BE2C (cell line): Measurements from ENCODE around the gene HMG20B.
A peak's percentile ranks its signal among the peaks of the same experiment; 100 is the strongest.
"Not testable (repeated sequence)": the region's sequence is repeated elsewhere in the genome, so short reads cannot be mapped to it uniquely, and the experiment has no call there.

Experiments
- DNase-seq: peaks from one replicate; pipeline ENCODE4 v3.0.0-alpha.2; 2020
- H3K27me3 ChIP-seq: fragments of 250-450 bp; sonication (Bioruptor Pico); 2 replicates; pipeline ENCODE4 v1.5.1; 2020; ENCODE audit warnings: mild to moderate bottlenecking
- H3K36me3 ChIP-seq: fragments of 250-450 bp; sonication (Bioruptor Pico); 2 replicates; pipeline ENCODE4 v1.5.1; 2020; ENCODE audit warnings: mild to moderate bottlenecking
- H3K4me1 ChIP-seq: fragments of 250-450 bp; sonication (Bioruptor Pico); 2 replicates; pipeline ENCODE4 v1.5.1; 2020
- H3K4me3 ChIP-seq: 2 replicates; pipeline ENCODE4 v1.5.1; 2011; ENCODE audit warnings: low read depth, low read length
- H3K9me3 ChIP-seq: fragments of 250-450 bp; sonication (Bioruptor Pico); 2 replicates; pipeline ENCODE4 v1.5.1; 2020
- CTCF ChIP-seq: IDR thresholded peaks from 2 replicates; pipeline ENCODE4 v1.5.1; 2012; ENCODE audit warnings: mild to moderate bottlenecking, low read depth, low read length

Gene HMG20B

DNA sequence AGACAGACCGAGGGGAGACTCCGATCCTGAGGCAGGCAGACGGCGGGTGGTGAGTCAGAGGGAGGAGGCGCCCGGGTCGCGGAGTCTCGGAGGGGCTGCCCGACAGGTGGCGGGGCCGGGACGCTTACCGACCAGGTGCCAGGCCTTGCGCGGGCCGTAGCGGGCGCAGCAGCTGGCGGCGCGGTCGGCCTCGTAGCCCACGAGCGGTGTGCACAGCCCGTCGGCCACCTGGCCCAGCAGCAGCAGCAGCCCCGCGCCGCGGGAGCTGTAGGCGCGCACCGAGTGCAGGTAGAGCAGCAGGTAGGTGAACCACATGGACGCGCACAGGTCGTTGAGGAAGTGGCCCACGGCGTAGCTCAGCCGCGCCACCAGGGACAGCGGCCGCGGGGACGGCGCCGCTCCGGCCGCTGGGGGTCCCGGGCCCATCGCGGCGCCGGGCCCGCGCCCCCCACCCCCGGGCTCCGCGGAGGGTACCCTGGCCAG lies 15.7 kb upstream of the HMG20B start:
- H3K27me3 ChIP-seq = no peaks in the 10 kb centered on the region
- H3K9me3 ChIP-seq = no peaks in the 10 kb centered on the region
- no peak for TF ChIP-seq CTCF
- peak overlapping the region; percentile 71 for H3K4me3 ChIP-seq
- no peaks in the 10 kb centered on the region for H3K36me3 ChIP-seq
- DNase-seq = no peak
- no peaks in the 10 kb centered on the region for H3K4me1 ChIP-seq

- Histone ChIP-seq H3K9me3 (no peaks in the 10 kb centered on the region), H3K4me1 (no peaks in the 10 kb centered on the region), H3K27me3 (no peaks in the 10 kb centered on the region), H3K4me3 (peak within 1 kb of the TSS; percentile 84), H3K36me3 (no peaks in the 10 kb centered on the region)
- TF ChIP-seq CTCF = no peak
- peak; percentile 97 for DNase-seq
These were observed 15.1 kb upstream of the HMG20B start, which contains the start of gene MFSD12 for GRCh38 chr19:3557461-3558248. Gene MFSD12 (minus strand): TSS chr19:3557586. CDS start chr19:3557403, 183 bp downstream.

DNA sequence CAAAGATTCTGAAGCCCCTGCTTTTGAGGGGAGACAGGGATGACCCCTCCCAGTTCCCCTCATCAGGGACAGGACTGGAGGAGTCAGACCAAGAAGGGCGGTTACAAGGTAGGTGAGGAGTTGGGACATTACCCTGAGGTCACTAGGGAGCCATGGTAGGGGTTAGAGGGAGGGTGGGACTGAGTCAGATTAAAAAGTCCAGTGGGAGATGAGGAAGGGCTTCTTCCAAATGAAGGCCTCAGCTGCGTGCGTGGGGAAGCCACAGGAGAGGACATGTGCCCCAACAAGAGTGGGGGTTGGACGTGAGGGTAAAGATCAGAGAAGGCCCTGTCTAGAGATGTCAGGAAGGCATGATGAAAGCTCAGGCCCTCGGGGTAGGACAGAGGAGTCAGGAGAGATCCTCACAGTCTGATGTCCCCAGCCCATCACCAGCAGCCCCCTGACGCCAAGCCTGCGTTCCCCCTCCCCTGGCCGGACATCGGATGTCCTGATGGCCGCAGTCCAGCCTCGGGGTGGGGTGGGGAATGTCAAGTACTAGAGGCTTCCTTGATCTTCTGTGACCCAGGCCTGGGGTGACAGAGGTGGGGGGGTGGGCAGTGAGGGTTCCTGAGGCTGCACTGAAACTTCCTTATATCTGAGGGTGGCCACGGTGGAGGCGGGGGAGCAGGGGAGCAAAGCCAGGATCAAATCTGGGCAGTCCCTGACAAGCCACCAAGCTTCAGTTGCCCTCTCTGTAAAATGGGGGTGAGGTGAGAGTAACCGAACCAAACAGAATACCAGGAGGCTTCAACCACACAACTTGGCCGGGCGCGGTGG lies 8.8 kb upstream of the HMG20B start:
- DNase-seq = no peak
- Histone ChIP-seq H3K9me3 (no peaks in the 10 kb centered on the region), H3K27me3 (no peaks in the 10 kb centered on the region), H3K4me3 (no peak overlapping the region), H3K36me3 (no peaks in the 10 kb centered on the region), H3K4me1 (no peaks in the 10 kb centered on the region)
- no peak for TF ChIP-seq CTCF

DNA sequence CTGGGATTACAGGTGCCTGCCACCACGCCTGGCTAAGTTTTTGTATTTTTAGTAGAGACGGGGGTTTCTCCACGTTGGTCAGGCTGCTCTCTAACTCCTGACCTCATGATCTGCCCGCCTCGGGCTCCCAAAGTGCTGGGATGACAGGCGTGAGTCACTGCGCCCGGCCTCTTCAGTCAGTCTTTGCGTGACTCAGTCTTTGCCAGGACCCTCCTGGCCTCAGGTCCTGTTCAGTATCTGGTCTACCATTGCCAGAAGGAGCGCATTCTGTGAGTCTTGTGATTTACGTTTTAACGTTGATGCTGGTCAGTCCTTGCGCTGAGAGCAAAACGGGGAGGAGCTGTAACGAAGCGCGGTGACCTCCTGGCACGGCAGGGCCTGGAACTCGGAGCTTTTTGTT lies 7.6 kb upstream of the HMG20B start:
- DNase-seq = no peak
- Histone ChIP-seq H3K4me3 (no peak overlapping the region), H3K36me3 (no peaks in the 10 kb centered on the region), H3K4me1 (no peaks in the 10 kb centered on the region), H3K9me3 (no peaks in the 10 kb centered on the region), H3K27me3 (no peaks in the 10 kb centered on the region)
- TF ChIP-seq CTCF = no peak

GRCh38 chr19:3570042-3570441 lies 2.7 kb upstream of the HMG20B start:
- H3K9me3 ChIP-seq, H3K4me3 ChIP-seq, H3K36me3 ChIP-seq, H3K27me3 ChIP-seq, DNase-seq, H3K4me1 ChIP-seq: not testable (repeated sequence)

DNA sequence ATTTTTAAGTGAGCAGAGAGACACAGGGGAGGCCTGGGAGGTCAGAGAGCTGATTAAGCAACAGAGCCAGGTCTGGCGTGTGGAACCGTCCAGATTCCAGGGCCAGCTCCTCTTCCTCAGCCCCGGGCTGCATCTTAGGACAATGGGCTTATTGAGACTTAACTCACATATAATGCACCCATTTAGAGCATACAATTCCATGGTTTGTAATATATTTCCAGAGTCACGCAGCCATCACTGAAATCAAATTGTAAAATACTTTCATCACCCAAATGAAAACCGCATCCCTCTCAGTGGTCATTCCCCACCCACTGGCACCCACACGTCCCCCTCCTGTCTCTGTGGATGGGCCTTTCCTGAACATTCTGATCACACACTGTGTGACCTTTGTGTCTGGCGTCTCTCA lies 2.1 kb upstream of the HMG20B start:
- Histone ChIP-seq H3K4me1 (peaks cover 3% of the 10 kb centered on the region; the same call in 1 of the 2 replicates), H3K9me3 (no peaks in the 10 kb centered on the region), H3K36me3 (peaks cover 7% of the 10 kb centered on the region; the same call in 1 of the 2 replicates), H3K4me3 (no peak overlapping the region), H3K27me3 (no peaks in the 10 kb centered on the region)
- no peak for DNase-seq
- TF ChIP-seq CTCF = no peak
